Measurements from ENCODE around the gene FN3K. TPM values are rescaled to one million over a fixed set of nuclear protein-coding genes. Genes with fewer than 3 reads are reported as not detected.

The FN3K gene
- total and polyA plus RNA-seq, 2 of the 13 experiments (the other 11 are each of a cell fraction or from before 2014, with no cell fraction given) = 3.5 to 12.2 TPM

DNA sequence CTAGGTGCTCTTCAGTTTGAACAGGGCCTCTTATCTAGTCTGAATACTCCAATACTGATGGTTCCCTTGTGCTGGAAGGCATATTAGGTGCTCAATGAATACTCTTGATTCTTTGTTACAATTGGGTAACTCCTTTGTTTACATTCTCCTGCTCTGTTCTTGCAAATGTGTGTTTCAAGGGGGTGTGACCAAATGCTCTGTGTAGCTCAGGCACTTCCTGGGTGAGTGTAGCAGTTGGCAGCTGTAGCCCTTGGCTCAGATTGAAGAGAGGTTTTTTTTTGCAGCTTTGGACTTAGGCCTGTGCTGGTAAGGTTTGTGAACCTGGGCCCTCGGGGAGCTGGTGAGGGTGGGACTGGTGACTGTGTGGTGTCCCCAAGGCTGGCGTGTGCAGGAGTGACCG, 36.6 kb downstream of the FN3K start (continued):
- TF ChIP-seq, protein P1, sequence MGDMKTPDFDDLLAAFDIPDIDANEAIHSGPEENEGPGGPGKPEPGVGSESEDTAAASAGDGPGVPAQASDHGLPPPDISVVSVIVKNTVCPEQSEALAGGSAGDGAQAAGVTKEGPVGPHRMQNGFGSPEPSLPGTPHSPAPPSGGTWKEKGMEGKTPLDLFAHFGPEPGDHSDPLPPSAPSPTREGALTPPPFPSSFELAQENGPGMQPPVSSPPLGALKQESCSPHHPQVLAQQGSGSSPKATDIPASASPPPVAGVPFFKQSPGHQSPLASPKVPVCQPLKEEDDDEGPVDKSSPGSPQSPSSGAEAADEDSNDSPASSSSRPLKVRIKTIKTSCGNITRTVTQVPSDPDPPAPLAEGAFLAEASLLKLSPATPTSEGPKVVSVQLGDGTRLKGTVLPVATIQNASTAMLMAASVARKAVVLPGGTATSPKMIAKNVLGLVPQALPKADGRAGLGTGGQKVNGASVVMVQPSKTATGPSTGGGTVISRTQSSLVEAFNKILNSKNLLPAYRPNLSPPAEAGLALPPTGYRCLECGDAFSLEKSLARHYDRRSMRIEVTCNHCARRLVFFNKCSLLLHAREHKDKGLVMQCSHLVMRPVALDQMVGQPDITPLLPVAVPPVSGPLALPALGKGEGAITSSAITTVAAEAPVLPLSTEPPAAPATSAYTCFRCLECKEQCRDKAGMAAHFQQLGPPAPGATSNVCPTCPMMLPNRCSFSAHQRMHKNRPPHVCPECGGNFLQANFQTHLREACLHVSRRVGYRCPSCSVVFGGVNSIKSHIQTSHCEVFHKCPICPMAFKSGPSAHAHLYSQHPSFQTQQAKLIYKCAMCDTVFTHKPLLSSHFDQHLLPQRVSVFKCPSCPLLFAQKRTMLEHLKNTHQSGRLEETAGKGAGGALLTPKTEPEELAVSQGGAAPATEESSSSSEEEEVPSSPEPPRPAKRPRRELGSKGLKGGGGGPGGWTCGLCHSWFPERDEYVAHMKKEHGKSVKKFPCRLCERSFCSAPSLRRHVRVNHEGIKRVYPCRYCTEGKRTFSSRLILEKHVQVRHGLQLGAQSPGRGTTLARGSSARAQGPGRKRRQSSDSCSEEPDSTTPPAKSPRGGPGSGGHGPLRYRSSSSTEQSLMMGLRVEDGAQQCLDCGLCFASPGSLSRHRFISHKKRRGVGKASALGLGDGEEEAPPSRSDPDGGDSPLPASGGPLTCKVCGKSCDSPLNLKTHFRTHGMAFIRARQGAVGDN (CRISPR knock-in tag; IDR thresholded peaks at IDR 0.05) = 0 out of 2 replicates have a peak, but pooled peaks have one; percentile 11
- no peak for TF ChIP-seq ZNF432 (CRISPR knock-in tag; IDR thresholded peaks at IDR 0.05; ENCODE audit: borderline replicate concordance)
- TF ChIP-seq ZNF570 (CRISPR knock-in tag; IDR thresholded peaks at IDR 0.05; ENCODE audit: borderline replicate concordance) = no peak
- no peak for TF ChIP-seq FOXP1 (IDR thresholded peaks at IDR 0.05)
- peak; percentile 39; the same call in 1 of the 2 replicates for TF ChIP-seq FOXP1 (CRISPR knock-in tag; IDR thresholded peaks at IDR 0.05)
- TF ChIP-seq ZNF260 (CRISPR knock-in tag; IDR thresholded peaks at IDR 0.05; ENCODE audit: borderline replicate concordance, low read depth) = no peak
- TF ChIP-seq, protein P2, sequence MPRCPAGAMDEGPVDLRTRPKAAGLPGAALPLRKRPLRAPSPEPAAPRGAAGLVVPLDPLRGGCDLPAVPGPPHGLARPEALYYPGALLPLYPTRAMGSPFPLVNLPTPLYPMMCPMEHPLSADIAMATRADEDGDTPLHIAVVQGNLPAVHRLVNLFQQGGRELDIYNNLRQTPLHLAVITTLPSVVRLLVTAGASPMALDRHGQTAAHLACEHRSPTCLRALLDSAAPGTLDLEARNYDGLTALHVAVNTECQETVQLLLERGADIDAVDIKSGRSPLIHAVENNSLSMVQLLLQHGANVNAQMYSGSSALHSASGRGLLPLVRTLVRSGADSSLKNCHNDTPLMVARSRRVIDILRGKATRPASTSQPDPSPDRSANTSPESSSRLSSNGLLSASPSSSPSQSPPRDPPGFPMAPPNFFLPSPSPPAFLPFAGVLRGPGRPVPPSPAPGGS (CRISPR knock-in tag; IDR thresholded peaks at IDR 0.05) = no peak
- TF ChIP-seq CENPX (CRISPR knock-in tag; IDR thresholded peaks at IDR 0.05) = no peak
- peak; percentile 60; the same call in 1 of the 2 replicates for TF ChIP-seq FOXA1 (IDR thresholded peaks at IDR 0.05)
- TF ChIP-seq FOXA1 (CRISPR knock-in tag; IDR thresholded peaks at IDR 0.05) = peak; percentile 92
- TF ChIP-seq, protein P3, sequence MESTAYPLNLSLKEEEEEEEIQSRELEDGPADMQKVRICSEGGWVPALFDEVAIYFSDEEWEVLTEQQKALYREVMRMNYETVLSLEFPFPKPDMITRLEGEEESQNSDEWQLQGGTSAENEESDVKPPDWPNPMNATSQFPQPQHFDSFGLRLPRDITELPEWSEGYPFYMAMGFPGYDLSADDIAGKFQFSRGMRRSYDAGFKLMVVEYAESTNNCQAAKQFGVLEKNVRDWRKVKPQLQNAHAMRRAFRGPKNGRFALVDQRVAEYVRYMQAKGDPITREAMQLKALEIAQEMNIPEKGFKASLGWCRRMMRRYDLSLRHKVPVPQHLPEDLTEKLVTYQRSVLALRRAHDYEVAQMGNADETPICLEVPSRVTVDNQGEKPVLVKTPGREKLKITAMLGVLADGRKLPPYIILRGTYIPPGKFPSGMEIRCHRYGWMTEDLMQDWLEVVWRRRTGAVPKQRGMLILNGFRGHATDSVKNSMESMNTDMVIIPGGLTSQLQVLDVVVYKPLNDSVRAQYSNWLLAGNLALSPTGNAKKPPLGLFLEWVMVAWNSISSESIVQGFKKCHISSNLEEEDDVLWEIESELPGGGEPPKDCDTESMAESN (CRISPR knock-in tag; conservative IDR thresholded peaks at IDR 0.05) = no peak
- TF ChIP-seq ZSCAN20 (CRISPR knock-in tag; IDR thresholded peaks at IDR 0.05; ENCODE audit: borderline replicate concordance) = no peak
- TF ChIP-seq, protein P4, sequence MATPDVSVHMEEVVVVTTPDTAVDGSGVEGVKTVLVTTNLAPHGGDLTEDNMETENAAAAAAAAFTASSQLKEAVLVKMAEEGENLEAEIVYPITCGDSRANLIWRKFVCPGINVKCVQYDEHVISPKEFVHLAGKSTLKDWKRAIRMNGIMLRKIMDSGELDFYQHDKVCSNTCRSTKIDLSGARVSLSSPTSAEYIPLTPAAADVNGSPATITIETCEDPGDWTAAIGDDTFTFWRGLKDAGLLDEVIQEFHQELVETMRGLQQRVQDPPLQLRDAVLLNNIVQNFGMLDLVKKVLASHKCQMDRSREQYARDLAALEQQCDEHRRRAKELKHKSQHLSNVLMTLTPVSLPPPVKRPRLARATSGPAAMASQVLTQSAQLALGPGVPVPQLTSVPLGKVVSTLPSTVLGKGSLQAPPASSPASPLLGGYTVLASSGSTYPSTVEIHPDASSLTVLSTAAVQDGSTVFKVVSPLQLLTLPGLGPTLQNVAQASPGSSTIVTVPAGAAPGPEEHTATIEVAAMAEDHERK (CRISPR knock-in tag; IDR thresholded peaks at IDR 0.05; ENCODE audit: low read depth) = no peak
- TF ChIP-seq KLF9 (CRISPR knock-in tag; IDR thresholded peaks at IDR 0.05; ENCODE audit: low read depth) = no peak
- TF ChIP-seq GTF2F1 (IDR thresholded peaks at IDR 0.05; ENCODE audit: low read length) = no peak
- no peak for TF ChIP-seq ELF4 (CRISPR knock-in tag; IDR thresholded peaks at IDR 0.05; ENCODE audit: borderline replicate concordance)
- TF ChIP-seq, protein P5, sequence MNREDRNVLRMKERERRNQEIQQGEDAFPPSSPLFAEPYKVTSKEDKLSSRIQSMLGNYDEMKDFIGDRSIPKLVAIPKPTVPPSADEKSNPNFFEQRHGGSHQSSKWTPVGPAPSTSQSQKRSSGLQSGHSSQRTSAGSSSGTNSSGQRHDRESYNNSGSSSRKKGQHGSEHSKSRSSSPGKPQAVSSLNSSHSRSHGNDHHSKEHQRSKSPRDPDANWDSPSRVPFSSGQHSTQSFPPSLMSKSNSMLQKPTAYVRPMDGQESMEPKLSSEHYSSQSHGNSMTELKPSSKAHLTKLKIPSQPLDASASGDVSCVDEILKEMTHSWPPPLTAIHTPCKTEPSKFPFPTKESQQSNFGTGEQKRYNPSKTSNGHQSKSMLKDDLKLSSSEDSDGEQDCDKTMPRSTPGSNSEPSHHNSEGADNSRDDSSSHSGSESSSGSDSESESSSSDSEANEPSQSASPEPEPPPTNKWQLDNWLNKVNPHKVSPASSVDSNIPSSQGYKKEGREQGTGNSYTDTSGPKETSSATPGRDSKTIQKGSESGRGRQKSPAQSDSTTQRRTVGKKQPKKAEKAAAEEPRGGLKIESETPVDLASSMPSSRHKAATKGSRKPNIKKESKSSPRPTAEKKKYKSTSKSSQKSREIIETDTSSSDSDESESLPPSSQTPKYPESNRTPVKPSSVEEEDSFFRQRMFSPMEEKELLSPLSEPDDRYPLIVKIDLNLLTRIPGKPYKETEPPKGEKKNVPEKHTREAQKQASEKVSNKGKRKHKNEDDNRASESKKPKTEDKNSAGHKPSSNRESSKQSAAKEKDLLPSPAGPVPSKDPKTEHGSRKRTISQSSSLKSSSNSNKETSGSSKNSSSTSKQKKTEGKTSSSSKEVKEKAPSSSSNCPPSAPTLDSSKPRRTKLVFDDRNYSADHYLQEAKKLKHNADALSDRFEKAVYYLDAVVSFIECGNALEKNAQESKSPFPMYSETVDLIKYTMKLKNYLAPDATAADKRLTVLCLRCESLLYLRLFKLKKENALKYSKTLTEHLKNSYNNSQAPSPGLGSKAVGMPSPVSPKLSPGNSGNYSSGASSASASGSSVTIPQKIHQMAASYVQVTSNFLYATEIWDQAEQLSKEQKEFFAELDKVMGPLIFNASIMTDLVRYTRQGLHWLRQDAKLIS (CRISPR knock-in tag; IDR thresholded peaks at IDR 0.05) = no peak
- TF ChIP-seq BCL6 (CRISPR knock-in tag; IDR thresholded peaks at IDR 0.05) = no peak
- no peak for TF ChIP-seq ZNF780A (CRISPR knock-in tag; IDR thresholded peaks at IDR 0.05)
